CD4-positive, alpha-beta T cell treated with Interleukin-6 for 4 hours (primary cell): ENCODE results near the gene MAPK9.

ENCODE experiments used
- DNase-seq: peaks from one replicate; pipeline ENCODE4 v3.0.0-alpha.2; 2020; ENCODE audit warnings: mixed read lengths

Gene MAPK9

GRCh38 chr5:180291943-180292831 lies at the start of gene MAPK9:
TSS of gene MAPK9 (minus strand) at chr5:180292083. CDS start at chr5:180280561, 11,522 bp downstream.
- peak; percentile 87 for DNase-seq

- no peak for DNase-seq
Observed at GRCh38 chr5:180341595-180341994, 49.7 kb upstream of the MAPK9 start.

GRCh38 chr5:180340856-180341255 lies 49.0 kb upstream of the MAPK9 start:
- DNase-seq, result no peak

GRCh38 chr5:180339583-180340183 lies 47.8 kb upstream of the MAPK9 start:
- DNase-seq, result no peak

GRCh38 chr5:180338001-180338707 lies 46.3 kb upstream of the MAPK9 start:
- no peak for DNase-seq

- DNase-seq, result no peak
Observed at GRCh38 chr5:180336234-180337020, 44.5 kb upstream of the MAPK9 start.

- DNase-seq, result no peak
Observed at GRCh38 chr5:180335614-180336233, 43.8 kb upstream of the MAPK9 start.

- no peak for DNase-seq
Observed at GRCh38 chr5:180334751-180335613, 43.1 kb upstream of the MAPK9 start.

- DNase-seq, result no peak
Observed at GRCh38 chr5:180334176-180334575, 42.3 kb upstream of the MAPK9 start.

GRCh38 chr5:180333661-180334060 lies 41.8 kb upstream of the MAPK9 start:
- DNase-seq, result no peak

GRCh38 chr5:180332861-180333260 lies 41.0 kb upstream of the MAPK9 start:
- no peak for DNase-seq

GRCh38 chr5:180332051-180332517 lies 40.2 kb upstream of the MAPK9 start:
- DNase-seq, result no peak

- DNase-seq, result no peak
Observed at GRCh38 chr5:180331647-180331950, 39.7 kb upstream of the MAPK9 start.

GRCh38 chr5:180330810-180331646 lies 39.1 kb upstream of the MAPK9 start:
- DNase-seq, result no peak

GRCh38 chr5:180330270-180330648 lies 38.4 kb upstream of the MAPK9 start:
- no peak for DNase-seq

GRCh38 chr5:180329606-180330269 lies 37.9 kb upstream of the MAPK9 start:
- DNase-seq, result no peak

- no peak for DNase-seq
Observed at GRCh38 chr5:180329138-180329435, 37.2 kb upstream of the MAPK9 start.

GRCh38 chr5:180328296-180329137 lies 36.6 kb upstream of the MAPK9 start:
- DNase-seq, result peak; percentile 90

GRCh38 chr5:180326989-180327565 lies 35.2 kb upstream of the MAPK9 start:
- DNase-seq, result no peak
